Activated T-cell treated with anti-CD3 and anti-CD28 coated beads for 48 hours (primary cell): ENCODE measurements around the gene BFSP2.

Experiments used
- DNase-seq: peaks from one replicate; pipeline ENCODE4 v3.0.0-alpha.2; 2020; ENCODE audit warnings: low read depth

Gene BFSP2

DNA sequence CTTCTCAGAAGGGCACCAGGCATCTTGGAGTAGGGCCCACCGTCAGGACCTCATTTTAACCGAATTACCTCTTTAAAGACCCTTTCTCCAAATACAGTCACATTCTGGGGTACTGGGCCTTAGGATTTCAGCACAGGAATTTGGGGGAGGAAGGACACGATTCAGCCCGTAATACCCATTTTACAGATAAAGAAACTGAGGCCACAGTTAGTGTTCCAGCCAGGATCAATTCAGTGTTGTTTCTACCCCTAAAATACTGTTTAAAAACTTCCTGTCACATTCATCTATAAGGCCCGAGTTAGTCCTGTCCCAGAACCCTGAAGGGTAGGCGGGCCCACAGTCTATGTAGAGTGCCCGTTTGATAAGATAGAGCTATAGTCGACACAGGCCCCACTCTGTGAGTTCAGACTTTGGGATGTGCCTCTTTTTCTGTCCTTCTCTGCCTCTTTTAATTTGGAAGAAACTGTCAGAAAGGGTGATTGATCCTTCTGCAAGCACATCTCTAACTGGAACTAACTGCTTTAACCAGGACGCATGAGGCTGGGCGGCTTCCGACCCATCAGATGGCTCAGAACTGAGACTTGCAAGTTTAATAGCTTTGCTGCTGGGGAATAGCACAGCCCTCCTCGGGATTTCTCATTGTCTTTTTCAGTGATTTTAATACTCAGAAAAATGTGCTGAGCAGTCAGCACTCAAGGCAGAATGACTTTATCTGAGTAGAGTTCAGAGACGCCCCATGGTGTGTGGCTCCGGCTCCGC, 19.5 kb downstream of the BFSP2 start:
- DNase-seq, result no peak

DNA sequence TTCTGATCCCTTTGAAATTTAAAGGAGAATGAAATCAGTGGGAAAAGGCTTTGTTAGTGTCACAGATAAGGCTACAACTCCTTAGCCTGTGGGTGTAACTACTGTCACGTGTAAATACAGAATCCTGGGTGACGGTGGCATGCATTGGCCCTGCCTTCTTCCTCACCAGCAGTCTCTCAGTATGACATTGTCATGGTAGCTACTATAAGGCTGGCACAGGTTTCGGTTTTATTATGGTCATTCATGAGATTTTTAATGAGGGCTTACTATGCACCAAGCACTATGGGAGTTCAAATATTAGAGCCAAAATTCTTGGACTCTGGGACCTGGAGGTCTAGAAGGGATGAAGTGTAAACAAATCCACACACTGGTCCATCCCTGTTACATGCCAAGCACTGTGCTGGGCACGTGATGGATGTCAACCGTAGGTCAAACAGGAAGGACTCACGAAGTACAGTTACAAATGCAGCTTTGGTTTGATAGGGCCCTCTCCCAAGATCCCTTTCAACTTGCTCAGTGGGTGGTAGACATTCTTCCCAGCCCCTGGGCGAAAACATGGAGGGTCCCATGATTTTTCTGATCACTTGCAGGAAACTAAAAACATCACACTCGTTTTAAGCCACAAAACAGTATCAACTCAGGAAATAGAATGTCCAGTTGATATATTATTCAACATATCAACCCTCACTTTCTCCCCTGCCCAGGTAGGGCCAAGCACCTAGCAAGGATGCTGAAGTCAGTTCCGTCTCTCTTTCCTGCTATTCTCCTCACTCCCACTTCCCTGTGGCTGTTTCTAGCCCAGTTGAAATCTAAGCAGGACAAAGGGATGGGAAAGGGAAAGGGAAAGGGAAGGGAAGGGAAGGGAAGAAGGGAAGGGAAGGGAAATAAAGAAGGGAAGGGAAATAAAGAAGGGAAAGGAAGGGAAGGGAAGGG, 25.3 kb downstream of the BFSP2 start:
- no peak for DNase-seq

GRCh38 chr3:133425898-133426297, 26.0 kb downstream of the BFSP2 start:
- no peak for DNase-seq

GRCh38 chr3:133426721-133427120, 26.9 kb downstream of the BFSP2 start:
- no peak for DNase-seq

GRCh38 chr3:133428552-133428951, 28.7 kb downstream of the BFSP2 start:
- no peak for DNase-seq

DNA sequence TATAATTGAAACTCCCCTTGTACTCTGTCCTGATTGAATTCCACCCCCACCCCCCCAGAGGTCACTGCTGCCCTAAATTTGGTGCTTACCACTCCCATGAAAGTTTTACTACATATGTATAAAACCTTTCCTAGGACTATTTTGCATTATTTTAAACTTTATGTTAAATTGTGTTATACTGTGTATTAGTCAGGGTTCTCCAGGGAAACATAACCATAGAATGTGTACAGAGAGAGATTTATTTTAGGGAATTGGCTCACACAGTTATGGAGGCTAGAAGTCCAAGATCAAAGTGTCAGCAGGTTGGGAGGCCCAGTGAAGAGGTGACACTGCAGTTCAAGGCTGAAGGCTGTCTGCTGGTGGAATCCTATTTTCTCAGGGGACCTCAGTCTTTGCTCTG, 29.2 kb downstream of the BFSP2 start:
- no peak for DNase-seq

DNA sequence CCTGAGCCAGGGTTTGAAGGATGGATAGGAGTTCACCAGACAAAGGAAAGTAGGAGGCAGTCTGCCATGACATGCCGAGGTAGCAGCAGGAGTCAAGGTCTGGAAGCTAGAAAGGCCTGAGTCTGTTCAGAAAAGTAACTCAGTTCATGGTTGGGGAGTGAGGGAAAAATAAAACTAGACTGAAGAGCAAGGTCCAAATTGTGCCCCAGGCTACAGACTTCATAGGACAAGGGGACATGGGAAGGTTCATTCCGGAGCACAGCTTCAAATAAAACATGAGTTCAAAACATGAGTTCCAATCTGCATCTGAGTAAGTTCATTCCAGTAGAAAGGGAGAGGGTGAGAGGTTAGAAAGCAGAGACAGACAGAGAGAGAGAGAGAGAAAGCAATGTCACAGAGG, 39.7 kb downstream of the BFSP2 start:
- no peak for DNase-seq

DNA sequence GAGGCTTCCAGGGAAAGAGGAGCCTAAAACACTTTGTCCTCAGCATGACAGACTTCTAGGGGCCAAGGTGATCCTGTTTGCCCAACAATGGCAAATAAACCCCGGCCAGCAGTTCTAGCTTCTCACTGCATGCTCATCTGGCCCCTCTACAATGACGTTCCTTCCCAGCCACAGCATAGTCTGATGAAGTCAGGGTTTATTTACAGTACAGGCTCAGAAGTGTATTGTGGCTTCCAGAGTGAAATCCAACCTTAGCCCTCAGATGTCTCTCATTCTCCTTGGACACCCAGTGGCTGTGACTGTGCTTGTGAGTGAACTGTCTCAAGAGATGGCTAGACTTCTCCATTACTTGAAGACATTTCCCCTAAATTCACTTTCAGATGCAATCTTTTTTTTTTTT, 40.8 kb downstream of the BFSP2 start:
- no peak for DNase-seq

- DNase-seq, result no peak
Observed at GRCh38 chr3:133441867-133442270, 42.0 kb downstream of the BFSP2 start.

DNA sequence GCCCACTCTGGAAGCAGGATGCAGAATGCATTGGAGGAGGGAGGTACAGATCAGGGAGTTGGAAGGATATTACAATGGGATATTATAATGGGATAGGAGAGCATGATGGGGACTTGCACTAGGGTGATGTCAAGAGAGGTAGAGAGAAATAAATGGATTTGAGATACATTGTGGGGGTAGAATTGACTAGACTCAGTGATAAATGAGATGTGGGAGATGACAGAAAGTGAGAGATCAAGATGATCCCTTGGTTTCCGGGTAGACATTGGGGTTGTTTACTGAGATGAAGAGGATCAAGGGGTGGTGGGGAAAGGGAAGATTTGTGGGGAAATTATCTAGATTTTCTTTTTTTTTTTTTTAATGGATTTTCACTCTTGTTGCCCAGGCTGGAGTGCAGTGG, 42.7 kb downstream of the BFSP2 start:
- DNase-seq, result no peak

- DNase-seq, result no peak
Observed at GRCh38 chr3:133443649-133444422, 44.0 kb downstream of the BFSP2 start.

DNA sequence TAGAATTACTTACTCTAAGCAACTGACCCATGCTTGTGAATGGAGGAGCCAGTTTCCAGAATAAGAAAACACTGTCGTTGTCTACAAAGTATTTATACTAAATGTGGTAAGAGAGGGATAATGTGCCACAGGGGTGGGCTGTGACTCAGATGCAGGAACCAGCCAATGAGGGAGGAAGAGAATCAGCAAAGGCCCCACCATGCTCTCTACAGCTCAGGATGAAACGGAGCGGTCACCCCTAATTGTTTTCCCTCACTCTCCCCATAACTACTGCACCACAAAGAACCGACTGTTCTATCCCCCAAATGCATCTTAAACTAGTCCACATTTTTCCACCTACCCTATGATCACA, 44.5 kb downstream of the BFSP2 start:
- no peak for DNase-seq

DNA sequence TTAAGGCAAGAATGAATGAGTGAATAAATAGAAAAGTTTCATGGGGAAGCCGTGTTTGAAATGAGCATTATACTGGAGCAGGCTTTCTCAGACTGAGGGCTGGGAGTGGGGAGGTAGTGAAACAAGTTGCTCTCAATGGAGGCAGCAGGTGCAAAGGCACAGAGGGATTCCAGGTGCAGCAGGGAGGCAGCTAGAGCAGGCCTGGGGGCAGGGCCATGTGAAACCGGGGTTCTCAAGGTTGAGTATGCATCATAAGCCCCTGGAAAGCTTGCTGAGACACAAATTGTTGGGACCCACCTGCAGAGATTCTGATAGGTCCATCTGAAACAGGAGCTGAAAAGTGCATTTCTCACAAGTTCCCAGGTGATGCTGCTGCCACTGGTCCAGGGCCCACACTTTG, 45.3 kb downstream of the BFSP2 start:
- no peak for DNase-seq

DNA sequence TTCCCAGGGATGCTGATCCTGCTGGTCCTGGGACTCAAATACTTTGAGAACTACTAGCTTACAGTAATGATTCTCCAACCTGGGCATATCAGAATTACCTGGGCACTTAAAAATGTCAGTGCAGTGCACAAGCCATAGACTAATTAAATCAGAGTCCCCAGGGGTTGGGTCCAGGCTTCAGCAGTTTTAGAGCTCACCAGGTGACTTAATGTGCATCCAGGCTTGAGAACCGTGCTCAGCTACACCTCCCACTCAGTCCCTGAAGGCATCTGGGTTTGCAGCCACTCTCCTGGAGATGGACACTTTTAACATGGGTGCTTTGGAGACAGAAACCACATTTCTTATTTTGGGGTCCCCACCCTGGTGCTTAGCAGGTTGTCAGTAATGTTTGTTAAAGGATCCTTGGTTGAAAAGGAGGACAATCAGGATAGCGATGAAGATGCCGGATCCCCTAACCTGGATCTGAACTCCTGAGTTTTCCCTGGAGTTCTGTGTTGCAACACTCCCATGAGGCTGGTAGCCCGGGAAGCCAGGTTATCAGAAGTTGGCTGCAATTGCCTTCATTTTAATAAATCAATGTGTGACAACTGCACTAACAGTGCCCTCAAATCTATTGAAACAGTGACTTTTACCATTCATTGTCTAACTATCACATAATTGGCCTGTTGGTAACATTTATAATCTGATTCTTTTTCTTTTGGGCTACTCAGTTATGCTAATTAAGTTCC, 48.1 kb downstream of the BFSP2 start:
- no peak for DNase-seq

GRCh38 chr3:133448478-133449122, 48.7 kb downstream of the BFSP2 start:
- peak; percentile 52 for DNase-seq

- no peak for DNase-seq
Observed at GRCh38 chr3:133451309-133451708, 51.5 kb downstream of the BFSP2 start.

DNA sequence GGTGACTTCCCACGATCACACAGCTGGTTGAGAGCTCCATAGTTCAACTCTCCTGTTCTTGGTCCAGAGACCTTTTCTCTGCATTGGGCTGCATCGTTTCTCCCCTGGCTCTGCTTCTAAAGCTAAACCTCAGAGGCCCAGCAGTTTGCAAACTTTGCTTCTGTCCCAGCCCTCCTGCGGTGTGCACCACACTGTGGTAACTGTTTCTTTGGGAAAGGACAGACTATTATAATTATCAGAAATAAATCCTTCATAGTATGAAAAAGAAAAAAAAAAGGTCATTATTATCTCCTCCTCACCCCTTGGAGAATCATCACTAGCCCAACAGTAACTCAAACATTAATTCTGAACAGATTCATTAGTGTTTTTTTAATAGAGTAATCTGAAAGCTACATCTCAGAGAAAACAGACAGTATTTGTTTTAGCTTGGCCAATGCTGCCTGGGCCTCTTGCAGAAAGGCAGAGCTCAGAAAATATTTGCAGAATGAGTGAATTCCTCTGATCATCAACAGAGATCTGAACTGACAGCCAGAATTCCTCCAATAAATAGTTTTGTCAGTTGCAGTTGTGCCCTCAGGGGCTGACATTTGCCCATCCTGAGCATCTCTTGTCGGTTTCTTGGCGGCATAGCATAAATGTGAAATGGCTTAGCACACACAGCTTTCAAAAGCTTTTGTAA, 52.9 kb downstream of the BFSP2 start:
- no peak for DNase-seq

GRCh38 chr3:133453383-133453782, 53.5 kb downstream of the BFSP2 start:
- DNase-seq, result no peak

DNA sequence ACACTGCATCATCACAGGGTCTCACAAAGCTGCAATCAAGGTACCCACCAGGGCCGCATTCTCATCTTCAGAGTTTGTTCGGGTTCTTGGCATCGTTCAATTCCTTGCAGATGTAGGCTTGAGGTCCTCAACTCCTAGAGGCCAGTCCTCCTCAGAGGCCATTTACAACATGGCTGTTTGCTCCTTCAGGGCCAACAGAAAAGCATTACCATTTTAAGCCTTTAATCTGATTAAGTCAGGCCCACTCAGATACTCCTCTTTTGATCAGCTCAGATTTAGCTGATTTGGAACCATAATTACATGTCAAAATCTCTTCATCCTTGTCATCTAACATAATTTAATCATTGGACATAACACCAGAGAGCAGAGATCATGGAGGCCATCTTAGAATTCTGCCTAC, 55.4 kb downstream of the BFSP2 start:
- DNase-seq, result no peak

GRCh38 chr3:133455960-133456359, 56.1 kb downstream of the BFSP2 start:
- DNase-seq, result no peak

DNA sequence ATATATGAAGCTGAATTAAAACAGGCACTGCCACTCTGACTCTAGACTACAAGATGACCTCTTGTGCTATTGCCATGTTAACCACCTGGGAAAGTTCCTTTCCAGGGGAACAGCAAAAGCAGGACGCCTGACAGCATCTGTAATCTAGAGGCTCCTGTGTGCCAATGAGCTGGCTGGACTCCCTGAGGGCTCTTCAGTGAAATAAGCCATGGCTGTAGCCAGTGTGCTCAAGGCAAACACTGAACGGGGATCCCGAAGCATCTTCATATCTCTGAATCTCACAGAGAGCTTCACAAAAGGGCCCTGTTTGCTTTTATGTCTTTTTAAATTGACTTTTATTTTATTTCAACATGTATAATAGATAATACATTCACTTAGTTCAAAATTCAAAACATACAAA, 57.2 kb downstream of the BFSP2 start:
- no peak for DNase-seq
